HG02870 (cell line): ENCODE results near the gene CCDC83.

ENCODE experiments used
- ATAC-seq: cut with Tn5 transposase; IDR thresholded peaks from one replicate; pipeline ENCODE4 v1.9.1; 2021; ENCODE audit warnings: mild to moderate bottlenecking, moderate library complexity; ENCODE audit not compliant: unreplicated experiment

The CCDC83 gene

DNA sequence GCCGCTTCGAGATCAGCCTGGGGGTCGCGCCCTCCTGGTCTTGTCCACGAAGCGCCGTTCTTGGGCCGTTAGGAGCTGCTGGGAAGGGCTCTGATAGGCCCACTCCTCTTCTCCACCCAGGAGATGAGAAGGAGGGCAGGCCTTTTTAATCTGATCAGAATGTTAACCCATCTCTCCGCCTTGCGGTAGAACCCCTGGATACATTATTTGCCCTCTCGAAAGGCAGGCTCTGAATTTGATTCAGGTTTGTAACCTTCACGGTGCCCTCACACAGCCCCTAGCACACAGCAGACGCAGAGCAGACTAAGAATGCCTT lies at the start of gene CCDC83:
Gene CCDC83, plus strand, starts transcription at position 43 of the 316 bp plus-strand sequence. CDS start 9,741 bp downstream, outside the sequence.
- ATAC-seq, result no peak

GRCh38 chr11:85805387-85805786 lies 49.8 kb upstream of the CCDC83 start:
- no peak for ATAC-seq

GRCh38 chr11:85806016-85806415 lies 49.2 kb upstream of the CCDC83 start:
- ATAC-seq, result no peak

DNA sequence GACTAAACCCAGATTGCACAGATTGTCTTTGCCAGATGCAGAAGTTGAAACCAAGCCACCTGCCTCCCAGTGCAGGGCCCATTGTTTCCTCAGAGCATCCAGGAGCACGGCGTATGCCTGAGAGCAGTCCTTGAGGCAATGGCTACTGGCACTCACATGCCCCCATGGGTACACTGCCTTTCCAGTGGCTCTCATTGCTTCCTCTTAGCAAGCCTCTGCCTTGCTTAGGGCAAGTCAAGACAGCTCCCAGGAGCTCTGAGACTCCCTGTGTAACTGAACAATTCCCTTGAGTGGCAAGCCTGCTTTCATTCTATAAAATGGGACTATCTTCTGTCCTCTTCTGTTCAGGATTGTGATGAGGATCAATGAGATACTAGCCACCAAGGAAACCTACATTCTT lies 48.3 kb upstream of the CCDC83 start:
- ATAC-seq, result no peak

- ATAC-seq, result peak; percentile 56
Observed at GRCh38 chr11:85809191-85809590, 46.0 kb upstream of the CCDC83 start.

DNA sequence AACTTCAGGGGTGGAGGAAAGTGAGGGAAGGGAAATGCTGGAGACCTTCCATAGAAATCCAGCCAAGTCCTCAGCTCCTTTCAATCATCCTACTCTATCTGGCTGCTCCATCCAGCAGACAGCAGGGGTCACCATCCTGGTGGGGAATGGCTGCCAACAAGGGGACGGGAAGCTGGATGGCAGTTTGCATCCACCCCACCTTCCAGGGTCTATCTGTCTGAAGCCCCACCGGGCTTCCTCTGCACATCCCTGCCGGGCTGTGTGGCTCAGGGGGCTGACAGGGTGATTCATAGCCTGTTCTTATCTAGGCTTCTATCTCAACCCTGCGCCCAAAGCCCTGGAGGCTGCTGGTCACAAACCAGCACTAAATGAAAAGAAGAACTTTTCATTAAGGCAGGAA lies 45.3 kb upstream of the CCDC83 start:
- no peak for ATAC-seq

DNA sequence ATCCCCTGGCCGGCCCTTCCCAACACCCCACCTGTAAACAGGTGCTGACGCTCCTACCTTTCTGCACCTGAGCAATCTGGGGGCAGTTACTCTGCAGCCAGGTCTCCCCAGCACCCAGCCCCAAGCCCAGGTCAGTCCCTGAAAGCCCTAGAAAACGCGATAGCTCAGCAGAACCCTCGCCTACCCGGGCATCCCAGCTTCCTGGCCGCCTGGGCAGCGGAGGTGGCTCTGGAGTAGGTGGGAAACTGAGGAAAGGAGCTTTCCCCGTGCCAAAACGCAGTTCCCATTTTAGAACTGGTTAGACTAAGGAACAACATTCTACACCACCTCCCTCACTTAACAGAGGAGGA lies 44.7 kb upstream of the CCDC83 start:
- ATAC-seq, result no peak

GRCh38 chr11:85810871-85811611 lies 44.1 kb upstream of the CCDC83 start, which contains the start of gene SYTL2:
Gene SYTL2 (minus strand): TSS chr11:85811141. CDS start chr11:85757725, 53,416 bp downstream.
- ATAC-seq, result peak; percentile 72

DNA sequence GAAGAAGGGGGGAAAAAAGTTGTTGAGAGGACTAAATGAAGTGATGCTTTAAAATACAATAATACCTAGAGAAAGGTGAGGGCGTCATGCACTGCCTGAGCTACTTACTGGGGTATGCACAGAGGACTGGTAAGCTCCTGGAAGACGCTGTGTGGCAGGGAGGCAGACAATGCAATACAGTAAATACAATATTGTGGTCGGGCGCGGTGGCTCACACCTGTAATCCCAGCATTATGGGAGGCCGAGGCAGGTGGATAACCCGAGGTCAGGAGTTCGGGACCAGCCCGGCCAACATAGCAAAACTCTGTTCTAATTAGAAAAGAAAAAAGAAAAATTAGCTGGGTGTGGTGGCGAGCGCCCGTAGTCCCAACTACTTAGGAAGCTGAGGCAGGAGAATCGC lies 43.6 kb upstream of the CCDC83 start:
- ATAC-seq, result no peak

GRCh38 chr11:85813721-85814120 lies 41.5 kb upstream of the CCDC83 start:
- ATAC-seq, result no peak

DNA sequence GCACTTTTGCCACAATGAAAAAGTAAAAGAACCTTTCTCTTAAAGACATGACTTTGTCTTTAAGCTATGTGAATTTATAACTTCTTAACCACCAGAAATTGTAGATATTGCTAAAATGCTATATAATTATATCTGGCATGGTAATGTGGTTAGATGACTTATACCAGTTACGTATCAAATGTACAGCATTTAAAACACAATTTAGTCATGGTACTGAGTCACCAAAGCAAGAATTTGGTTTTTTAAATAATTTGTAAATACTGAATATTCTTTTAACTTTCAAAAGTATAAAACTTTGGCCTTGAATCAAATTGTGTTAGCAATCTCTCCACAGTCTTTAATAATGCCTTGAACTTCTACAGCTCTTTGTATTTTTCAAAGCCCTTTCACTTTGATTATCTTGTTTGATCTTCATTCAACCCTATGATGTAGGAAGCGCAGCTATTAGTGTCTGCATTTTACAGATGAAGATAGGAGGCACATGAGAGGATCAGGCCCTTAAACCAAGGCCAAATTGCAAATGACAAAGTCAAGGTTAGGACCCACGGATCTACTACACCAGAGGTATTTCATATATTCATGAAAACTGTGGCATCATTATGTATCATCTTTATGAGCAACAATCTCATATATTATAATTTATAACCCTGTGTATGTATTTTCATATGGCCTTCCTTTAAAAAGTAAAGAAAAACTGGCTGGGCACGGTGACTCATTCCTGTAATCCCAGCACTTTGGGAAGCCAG lies 39.8 kb upstream of the CCDC83 start:
- no peak for ATAC-seq

GRCh38 chr11:85819441-85819840 lies 35.7 kb upstream of the CCDC83 start:
- ATAC-seq, result no peak

- no peak for ATAC-seq
Observed at GRCh38 chr11:85821636-85822035, 33.5 kb upstream of the CCDC83 start.

DNA sequence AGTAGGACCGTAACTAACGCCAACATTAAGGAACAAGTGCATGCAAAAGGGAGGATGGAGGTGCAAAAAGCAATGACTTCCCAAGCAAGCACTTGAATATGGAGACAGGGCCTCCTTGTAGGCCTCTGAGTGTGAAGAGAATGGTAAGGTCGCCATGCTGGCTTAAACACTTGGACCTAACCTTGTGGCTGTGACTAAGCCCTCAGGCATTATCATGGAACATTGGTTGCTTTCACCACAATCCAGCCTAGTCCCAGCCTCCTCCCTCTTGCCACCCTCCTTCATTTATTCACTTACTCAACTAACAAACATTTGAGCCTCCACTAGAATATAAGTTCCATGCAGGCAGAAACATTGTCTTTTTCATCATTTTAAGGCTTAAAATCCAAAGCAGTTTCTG lies 32.4 kb upstream of the CCDC83 start:
- no peak for ATAC-seq

GRCh38 chr11:85823816-85824215 lies 31.4 kb upstream of the CCDC83 start:
- ATAC-seq, result no peak

DNA sequence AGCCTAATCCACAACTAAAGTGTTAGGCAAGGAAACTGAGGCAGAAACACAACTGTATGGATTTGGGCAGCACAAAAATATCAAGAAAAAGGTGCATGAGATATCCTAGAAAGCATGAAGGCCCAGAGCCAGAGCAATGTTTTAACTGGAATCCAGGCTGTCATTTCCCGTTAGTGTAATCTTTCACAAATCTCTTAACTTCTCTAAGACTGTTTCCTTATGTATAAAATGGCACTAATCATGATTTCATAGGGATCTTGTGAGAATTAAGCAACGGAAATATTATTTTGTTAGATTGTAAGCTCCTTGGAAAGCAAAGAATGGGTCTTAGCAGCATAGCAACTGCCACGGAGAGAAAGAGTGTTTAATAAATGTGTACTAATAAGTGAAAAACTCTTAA lies 29.6 kb upstream of the CCDC83 start:
- ATAC-seq, result no peak

- peak; percentile 47 for ATAC-seq
Observed at GRCh38 chr11:85826116-85826855, 28.9 kb upstream of the CCDC83 start.

GRCh38 chr11:85827748-85828639 lies 27.2 kb upstream of the CCDC83 start:
- ATAC-seq, result no peak

DNA sequence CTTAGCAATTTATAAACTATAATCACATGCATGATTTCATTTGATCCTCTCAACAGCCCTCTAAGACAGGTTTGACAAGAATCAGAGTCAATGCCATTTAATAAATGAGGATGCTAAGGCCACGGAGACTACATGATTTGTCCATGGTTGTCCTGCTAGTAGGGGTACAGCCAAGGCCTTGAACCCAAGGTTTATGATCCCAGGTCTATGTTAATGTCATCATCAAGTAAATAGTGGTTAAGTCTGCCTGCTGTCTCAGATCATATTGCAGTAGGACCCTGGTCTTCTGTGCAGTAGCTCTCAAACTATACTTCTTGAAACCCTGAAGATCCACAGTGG lies 26.6 kb upstream of the CCDC83 start:
- ATAC-seq, result no peak

DNA sequence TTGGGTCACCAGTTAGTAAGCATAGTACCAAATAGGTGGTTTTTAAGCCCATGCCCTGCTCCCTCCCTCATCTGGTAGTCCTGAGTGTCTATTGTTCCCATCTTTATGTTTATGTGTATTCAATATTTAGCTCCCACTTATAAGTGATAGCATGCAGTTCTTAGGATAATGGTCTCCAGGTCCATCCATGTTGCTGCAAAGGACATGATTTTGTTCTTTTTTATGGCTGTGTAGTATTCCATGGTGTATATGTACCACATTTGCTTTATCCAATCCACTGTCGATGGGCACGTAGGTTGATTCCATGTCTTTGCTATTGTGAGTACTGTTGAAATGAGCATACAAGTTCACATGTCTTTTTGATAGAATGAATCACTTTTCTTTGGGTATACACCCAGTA lies 26.0 kb upstream of the CCDC83 start:
- ATAC-seq, result no peak

DNA sequence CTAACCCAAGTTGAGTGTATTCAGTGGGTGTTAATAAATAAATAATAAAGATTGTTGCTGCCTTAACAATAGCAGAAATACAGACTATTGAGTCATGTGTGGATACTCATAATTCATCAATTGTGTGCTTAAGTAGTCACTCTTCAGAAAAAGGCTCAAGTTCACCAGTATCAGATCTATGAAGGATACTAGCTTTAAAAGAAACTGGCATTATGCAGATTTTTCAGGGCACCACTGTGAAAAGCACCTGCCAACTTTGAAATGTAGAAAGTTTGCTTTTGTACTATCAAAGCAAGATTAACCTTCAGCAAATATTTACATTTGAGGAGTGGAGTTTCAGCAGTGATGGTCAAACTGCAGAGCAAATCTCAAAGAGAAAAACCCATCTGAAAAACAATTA lies 24.1 kb upstream of the CCDC83 start:
- ATAC-seq, result no peak
